NB4 (cell line): ENCODE results near the gene AKT1.

Experiments used
- MAX ChIP-seq: IDR thresholded peaks from 2 replicates; pipeline ENCODE4 v1.6.1; 2011; ENCODE audit warnings: low read depth, low read length
- MYC ChIP-seq: IDR thresholded peaks from 2 replicates; pipeline ENCODE4 v1.6.1; 2011; ENCODE audit warnings: low read depth, low read length
- POLR2A ChIP-seq: IDR thresholded peaks from 2 replicates; pipeline ENCODE4 v1.6.1; 2011; ENCODE audit warnings: mild to moderate bottlenecking; ENCODE audit not compliant: insufficient read length; ENCODE audit errors: extremely low read depth
- TF ChIP-seq, protein P1 (sequence below): IDR thresholded peaks from one replicate; pipeline ENCODE4 v1.5.1; 2012; ENCODE audit warnings: low read depth, low read length

DNA sequence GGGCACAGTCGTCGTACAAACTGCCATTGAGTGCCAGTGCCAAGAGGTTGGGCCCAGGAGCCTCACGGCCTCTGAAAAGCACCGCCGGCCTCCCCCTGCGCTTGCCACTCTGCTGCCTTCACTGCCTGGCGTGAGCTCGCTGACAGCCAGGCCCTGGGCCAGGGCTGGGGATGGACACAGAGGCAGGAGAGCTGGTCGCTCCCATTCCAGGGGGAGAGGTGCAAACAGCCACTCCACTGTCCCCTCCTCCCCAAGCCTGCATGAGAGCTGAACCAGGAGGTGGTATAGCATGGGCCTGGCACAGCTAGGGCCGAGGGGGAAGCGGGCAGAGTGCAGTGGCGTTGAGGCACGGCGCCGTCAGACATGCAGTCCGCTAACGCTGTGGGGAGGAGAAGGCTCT lies 66.9 kb downstream of the AKT1 start:
- TF ChIP-seq, protein P1, sequence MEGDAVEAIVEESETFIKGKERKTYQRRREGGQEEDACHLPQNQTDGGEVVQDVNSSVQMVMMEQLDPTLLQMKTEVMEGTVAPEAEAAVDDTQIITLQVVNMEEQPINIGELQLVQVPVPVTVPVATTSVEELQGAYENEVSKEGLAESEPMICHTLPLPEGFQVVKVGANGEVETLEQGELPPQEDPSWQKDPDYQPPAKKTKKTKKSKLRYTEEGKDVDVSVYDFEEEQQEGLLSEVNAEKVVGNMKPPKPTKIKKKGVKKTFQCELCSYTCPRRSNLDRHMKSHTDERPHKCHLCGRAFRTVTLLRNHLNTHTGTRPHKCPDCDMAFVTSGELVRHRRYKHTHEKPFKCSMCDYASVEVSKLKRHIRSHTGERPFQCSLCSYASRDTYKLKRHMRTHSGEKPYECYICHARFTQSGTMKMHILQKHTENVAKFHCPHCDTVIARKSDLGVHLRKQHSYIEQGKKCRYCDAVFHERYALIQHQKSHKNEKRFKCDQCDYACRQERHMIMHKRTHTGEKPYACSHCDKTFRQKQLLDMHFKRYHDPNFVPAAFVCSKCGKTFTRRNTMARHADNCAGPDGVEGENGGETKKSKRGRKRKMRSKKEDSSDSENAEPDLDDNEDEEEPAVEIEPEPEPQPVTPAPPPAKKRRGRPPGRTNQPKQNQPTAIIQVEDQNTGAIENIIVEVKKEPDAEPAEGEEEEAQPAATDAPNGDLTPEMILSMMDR: no peak
- TF ChIP-seq POLR2A (no peak), MAX (no peak), MYC (no peak)
